BE2C (cell line): ENCODE results near the gene SMIM45.
A peak's percentile ranks its signal among the peaks of the same experiment; 100 is the strongest.

ENCODE experiments used
- DNase-seq: peaks from one replicate; pipeline ENCODE4 v3.0.0-alpha.2; 2020
- H3K27me3 ChIP-seq: fragments of 250-450 bp; sonication (Bioruptor Pico); 2 replicates; pipeline ENCODE4 v1.5.1; 2020; ENCODE audit warnings: mild to moderate bottlenecking
- H3K36me3 ChIP-seq: fragments of 250-450 bp; sonication (Bioruptor Pico); 2 replicates; pipeline ENCODE4 v1.5.1; 2020; ENCODE audit warnings: mild to moderate bottlenecking
- H3K4me1 ChIP-seq: fragments of 250-450 bp; sonication (Bioruptor Pico); 2 replicates; pipeline ENCODE4 v1.5.1; 2020
- H3K4me3 ChIP-seq: 2 replicates; pipeline ENCODE4 v1.5.1; 2011; ENCODE audit warnings: low read depth, low read length
- H3K9me3 ChIP-seq: fragments of 250-450 bp; sonication (Bioruptor Pico); 2 replicates; pipeline ENCODE4 v1.5.1; 2020
- CTCF ChIP-seq: IDR thresholded peaks from 2 replicates; pipeline ENCODE4 v1.5.1; 2012; ENCODE audit warnings: mild to moderate bottlenecking, low read depth, low read length

SMIM45 gene

GRCh38 chr22:41951898-41952474 lies at the start of gene SMIM45:
TSS of gene SMIM45 (plus strand) at chr22:41952150.
- H3K9me3 ChIP-seq = no peaks in the 10 kb centered on the region
- peak within 1 kb of the TSS; percentile 60 for H3K4me3 ChIP-seq
- TF ChIP-seq CTCF = peak; percentile 52; the same call in 1 of the 2 replicates
- H3K36me3 ChIP-seq = no peaks in the 10 kb centered on the region
- DNase-seq = peak; percentile 97
- peaks cover 18% of the 10 kb centered on the region for H3K4me1 ChIP-seq
- H3K27me3 ChIP-seq = no peaks in the 10 kb centered on the region

GRCh38 chr22:41902932-41903421 lies 49.0 kb upstream of the SMIM45 start:
- no peak overlapping the region for H3K4me3 ChIP-seq
- peaks cover 73% of the 10 kb centered on the region for H3K36me3 ChIP-seq
- H3K27me3 ChIP-seq = no peaks in the 10 kb centered on the region
- no peak for TF ChIP-seq CTCF
- no peaks in the 10 kb centered on the region for H3K9me3 ChIP-seq
- no peak for DNase-seq
- no peaks in the 10 kb centered on the region for H3K4me1 ChIP-seq

- H3K9me3 ChIP-seq = no peaks in the 10 kb centered on the region
- peaks cover 8% of the 10 kb centered on the region for H3K27me3 ChIP-seq
- no peaks in the 10 kb centered on the region for H3K4me1 ChIP-seq
- H3K4me3 ChIP-seq = no peak overlapping the region
- TF ChIP-seq CTCF = no peak
- H3K36me3 ChIP-seq = peaks cover 56% of the 10 kb centered on the region
- no peak for DNase-seq
Observed at GRCh38 chr22:41904450-41905410, 47.2 kb upstream of the SMIM45 start.

- no peak for TF ChIP-seq CTCF
- no peaks in the 10 kb centered on the region for H3K9me3 ChIP-seq
- peaks cover 47% of the 10 kb centered on the region for H3K36me3 ChIP-seq
- no peak overlapping the region for H3K4me3 ChIP-seq
- H3K27me3 ChIP-seq = peaks cover 17% of the 10 kb centered on the region
- H3K4me1 ChIP-seq = no peaks in the 10 kb centered on the region
- no peak for DNase-seq
Observed at GRCh38 chr22:41905411-41906202, 46.3 kb upstream of the SMIM45 start.

GRCh38 chr22:41906822-41907221 lies 45.1 kb upstream of the SMIM45 start:
- no peak for DNase-seq

More at GRCh38 chr22:41906822-41907221, 45.1 kb upstream of the SMIM45 start:
- Histone ChIP-seq H3K36me3 (peaks cover 40% of the 10 kb centered on the region), H3K4me1 (no peaks in the 10 kb centered on the region), H3K4me3 (no peak overlapping the region), H3K9me3 (no peaks in the 10 kb centered on the region), H3K27me3 (peaks cover 29% of the 10 kb centered on the region)
- no peak for TF ChIP-seq CTCF
